ENCODE measurements around the gene RNF186. TPM values are rescaled to one million over a fixed set of nuclear protein-coding genes. Genes with fewer than 3 reads are reported as not detected.
"Not testable (repeated sequence)": the region's sequence is repeated elsewhere in the genome, so short reads cannot be mapped to it uniquely, and the experiment has no call there.

RNF186 gene
- not detected for total RNA-seq

- H3K36me3 Mint-ChIP-seq (ENCODE audit: low read depth): no peaks in the 10 kb centered on the region
- no peaks in the 10 kb centered on the region for H3K9me3 Mint-ChIP-seq
- ChIA-PET CTCF (no interaction called here), POLR2A (no interaction called here)
- no peak for DNase-seq
- peaks cover 2% of the 10 kb centered on the region for H3K27me3 Mint-ChIP-seq
- no peaks in the 10 kb centered on the region for H3K4me1 Mint-ChIP-seq
- H3K27ac Mint-ChIP-seq: no peak within 1 kb of the TSS
- H3K4me3 Mint-ChIP-seq: no peak within 1 kb of the TSS
These were observed at the start of gene RNF186 for GRCh38 chr1:19814681-19815503. Gene RNF186, minus strand, starts transcription at chr1:19815283. Its CDS starts 182 bp downstream, at chr1:19815101.

GRCh38 chr1:19864570-19865160 is 49.6 kb upstream of the RNF186 start:
- no peak overlapping the region for H3K27ac Mint-ChIP-seq
- POLR2A ChIA-PET: no interaction called here
- CTCF ChIA-PET: interaction anchor here (0.6 kb wide), 1 partner anchor 33 kb away, joined by 3 read pairs; no protein-coding TSS in a partner anchor
- H3K36me3 Mint-ChIP-seq (ENCODE audit: low read depth): no peaks in the 10 kb centered on the region
- H3K4me3 Mint-ChIP-seq: no peak overlapping the region
- no peaks in the 10 kb centered on the region for H3K4me1 Mint-ChIP-seq
- DNase-seq: no peak
- H3K27me3 Mint-ChIP-seq: peaks cover 50% of the 10 kb centered on the region
- H3K9me3 Mint-ChIP-seq: peaks cover 5% of the 10 kb centered on the region

GRCh38 chr1:19862944-19863343 is 47.9 kb upstream of the RNF186 start:
- no peaks in the 10 kb centered on the region for H3K36me3 Mint-ChIP-seq (ENCODE audit: low read depth)
- peaks cover 43% of the 10 kb centered on the region for H3K27me3 Mint-ChIP-seq
- POLR2A ChIA-PET: no interaction called here
- no peaks in the 10 kb centered on the region for H3K4me1 Mint-ChIP-seq
- no peak for DNase-seq
- H3K4me3 Mint-ChIP-seq: no peak overlapping the region
- H3K27ac Mint-ChIP-seq: no peak overlapping the region
- H3K9me3 Mint-ChIP-seq: peaks cover 5% of the 10 kb centered on the region
- CTCF ChIA-PET: interaction anchor here (0.7 kb wide), 1 partner anchor 1762 kb away, joined by 3 read pairs; no protein-coding TSS in a partner anchor

- H3K4me1 Mint-ChIP-seq: no peaks in the 10 kb centered on the region
- ChIA-PET POLR2A (no interaction called here), CTCF (no interaction called here)
These were observed 46.9 kb upstream of the RNF186 start for GRCh38 chr1:19861842-19862530.

GRCh38 chr1:19861034-19861433 is 46.0 kb upstream of the RNF186 start:
- no peak overlapping the region for H3K4me3 Mint-ChIP-seq
- H3K27ac Mint-ChIP-seq: no peak overlapping the region
- no peaks in the 10 kb centered on the region for H3K4me1 Mint-ChIP-seq
- DNase-seq: no peak
- H3K9me3 Mint-ChIP-seq: peaks cover 5% of the 10 kb centered on the region
- no peaks in the 10 kb centered on the region for H3K36me3 Mint-ChIP-seq (ENCODE audit: low read depth)
- ChIA-PET POLR2A (no interaction called here), CTCF (no interaction called here)
- peaks cover 34% of the 10 kb centered on the region for H3K27me3 Mint-ChIP-seq

More at GRCh38 chr1:19861842-19862530, 46.9 kb upstream of the RNF186 start:
- Mint-ChIP-seq H3K27me3 (peaks cover 40% of the 10 kb centered on the region), H3K4me3 (no peak overlapping the region), H3K36me3 (ENCODE audit: low read depth) (no peaks in the 10 kb centered on the region), H3K27ac (no peak overlapping the region), H3K9me3 (peaks cover 5% of the 10 kb centered on the region)
- DNase-seq: no peak

GRCh38 chr1:19860418-19860817 is 45.3 kb upstream of the RNF186 start:
- no peak overlapping the region for H3K4me3 Mint-ChIP-seq
- H3K9me3 Mint-ChIP-seq: peaks cover 5% of the 10 kb centered on the region
- ChIA-PET POLR2A (no interaction called here), CTCF (no interaction called here)
- H3K36me3 Mint-ChIP-seq (ENCODE audit: low read depth): no peaks in the 10 kb centered on the region
- no peak overlapping the region for H3K27ac Mint-ChIP-seq
- H3K27me3 Mint-ChIP-seq: peaks cover 28% of the 10 kb centered on the region
- no peaks in the 10 kb centered on the region for H3K4me1 Mint-ChIP-seq
- DNase-seq: no peak

- H3K27me3 Mint-ChIP-seq: peaks cover 28% of the 10 kb centered on the region
- no peak overlapping the region for H3K27ac Mint-ChIP-seq
- H3K4me1 Mint-ChIP-seq: no peaks in the 10 kb centered on the region
- ChIA-PET POLR2A (no interaction called here), CTCF (no interaction called here)
- DNase-seq: no peak
- no peaks in the 10 kb centered on the region for H3K36me3 Mint-ChIP-seq (ENCODE audit: low read depth)
- no peak overlapping the region for H3K4me3 Mint-ChIP-seq
- H3K9me3 Mint-ChIP-seq: peaks cover 5% of the 10 kb centered on the region
These were observed 44.8 kb upstream of the RNF186 start for GRCh38 chr1:19859876-19860275.

- no peak for DNase-seq
- CTCF ChIA-PET: interaction anchor here (0.6 kb wide), 1 partner anchor 58 kb away, joined by 3 read pairs; no protein-coding TSS in a partner anchor
- Mint-ChIP-seq H3K27me3 (peaks cover 22% of the 10 kb centered on the region), H3K4me3 (no peak overlapping the region), H3K4me1 (no peaks in the 10 kb centered on the region), H3K36me3 (ENCODE audit: low read depth) (no peaks in the 10 kb centered on the region), H3K27ac (no peak overlapping the region), H3K9me3 (peaks cover 5% of the 10 kb centered on the region)
- POLR2A ChIA-PET: no interaction called here
These were observed 43.8 kb upstream of the RNF186 start for GRCh38 chr1:19858893-19859292.

- POLR2A ChIA-PET: no interaction called here
- Mint-ChIP-seq H3K4me3 (no peak overlapping the region), H3K36me3 (ENCODE audit: low read depth) (no peaks in the 10 kb centered on the region), H3K27me3 (peaks cover 10% of the 10 kb centered on the region), H3K4me1 (no peaks in the 10 kb centered on the region), H3K27ac (no peak overlapping the region), H3K9me3 (no peaks in the 10 kb centered on the region)
- CTCF ChIA-PET: interaction anchor here (0.7 kb wide), 1 partner anchor 27 kb away, joined by 3 read pairs; the partner anchor contains the start of gene OTUD3
- DNase-seq: no peak
These were observed 39.8 kb upstream of the RNF186 start for GRCh38 chr1:19854866-19855265.

GRCh38 chr1:19852036-19852435 is 37.0 kb upstream of the RNF186 start:
- H3K27me3 Mint-ChIP-seq: peaks cover 8% of the 10 kb centered on the region
- no peak overlapping the region for H3K27ac Mint-ChIP-seq
- no peaks in the 10 kb centered on the region for H3K4me1 Mint-ChIP-seq
- no peak overlapping the region for H3K4me3 Mint-ChIP-seq
- no peaks in the 10 kb centered on the region for H3K36me3 Mint-ChIP-seq (ENCODE audit: low read depth)
- ChIA-PET CTCF (no interaction called here), POLR2A (interaction anchor here (0.6 kb wide), 1 partner anchor 27 kb away, joined by 3 read pairs; no protein-coding TSS in a partner anchor)
- no peaks in the 10 kb centered on the region for H3K9me3 Mint-ChIP-seq
- no peak for DNase-seq

GRCh38 chr1:19850214-19850613 is 35.1 kb upstream of the RNF186 start:
- Mint-ChIP-seq H3K36me3 (ENCODE audit: low read depth) (no peaks in the 10 kb centered on the region), H3K4me1 (no peaks in the 10 kb centered on the region), H3K27me3 (peaks cover 16% of the 10 kb centered on the region), H3K9me3 (no peaks in the 10 kb centered on the region), H3K4me3 (no peak overlapping the region), H3K27ac (no peak overlapping the region)
- no peak for DNase-seq
- ChIA-PET POLR2A (no interaction called here), CTCF (interaction anchor here (0.6 kb wide), 1 partner anchor 962 kb away, joined by 3 read pairs; no protein-coding TSS in a partner anchor)

- POLR2A ChIA-PET: not testable (repeated sequence)
These were observed 34.2 kb upstream of the RNF186 start for GRCh38 chr1:19849307-19849706.

GRCh38 chr1:19847334-19847733 is 32.3 kb upstream of the RNF186 start:
- H3K9me3 Mint-ChIP-seq; POLR2A ChIA-PET; H3K36me3 Mint-ChIP-seq (ENCODE audit: low read depth); CTCF ChIA-PET; H3K4me1 Mint-ChIP-seq; H3K27ac Mint-ChIP-seq; DNase-seq; H3K4me3 Mint-ChIP-seq: not testable (repeated sequence)
- peaks cover 27% of the 10 kb centered on the region for H3K27me3 Mint-ChIP-seq

More at GRCh38 chr1:19849307-19849706, 34.2 kb upstream of the RNF186 start:
- not testable (repeated sequence) for H3K4me3 Mint-ChIP-seq; H3K27ac Mint-ChIP-seq; H3K4me1 Mint-ChIP-seq; H3K9me3 Mint-ChIP-seq; H3K36me3 Mint-ChIP-seq (ENCODE audit: low read depth); DNase-seq
- CTCF ChIA-PET: interaction anchor here (0.7 kb wide), 1 partner anchor 324 kb away, joined by 3 read pairs; no protein-coding TSS in a partner anchor
- H3K27me3 Mint-ChIP-seq: peaks cover 22% of the 10 kb centered on the region
